NCI-H1105 (cell line): Measurements from ENCODE around the gene MFSD11.
"Not testable (repeated sequence)": the region's sequence is repeated elsewhere in the genome, so short reads cannot be mapped to it uniquely, and the experiment has no call there.

Experiments used
- DNase-seq: peaks from one replicate; lab custom pipeline; 2025; lab: John Stamatoyannopoulos, UW

The MFSD11 gene

DNA sequence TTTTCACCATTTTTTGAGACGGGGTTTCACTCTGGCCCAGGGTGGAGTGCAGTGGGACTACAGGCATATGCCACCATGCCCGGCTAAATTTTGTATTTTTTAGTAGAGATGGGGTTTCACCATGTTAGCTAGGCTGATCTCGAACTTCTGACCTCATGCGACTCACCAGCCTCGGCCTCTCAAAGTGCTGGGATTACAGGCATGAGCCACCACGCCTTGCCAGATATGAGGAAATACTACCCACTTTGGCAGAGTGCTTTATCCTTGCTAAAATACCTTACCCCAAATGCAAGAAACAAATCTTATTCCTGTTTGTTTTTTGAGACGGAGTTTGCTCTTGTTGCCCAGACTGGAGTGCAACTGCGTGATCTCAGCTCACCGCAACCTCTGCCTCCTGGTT lies 67.4 kb downstream of the MFSD11 start:
- no peak for DNase-seq

DNA sequence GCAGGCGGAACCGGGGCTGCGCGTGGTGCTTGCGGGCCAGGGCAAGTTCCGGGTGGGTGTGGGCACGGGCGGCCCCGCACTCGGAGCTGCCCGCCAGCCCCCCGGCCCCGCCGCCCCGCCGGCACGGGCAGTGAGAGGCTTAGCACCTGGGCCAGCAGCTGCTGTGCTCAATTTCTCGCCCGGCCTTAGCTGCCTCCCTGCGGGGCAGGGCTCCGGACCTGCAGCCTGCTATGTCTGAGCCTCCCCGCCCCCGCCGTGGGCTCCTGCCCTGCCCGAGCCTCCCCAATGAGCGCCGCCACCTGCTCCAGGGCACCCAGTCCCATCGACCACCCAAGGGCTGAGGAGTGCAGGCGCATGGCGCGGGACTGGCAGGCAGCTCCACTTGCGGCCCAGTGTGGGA lies 68.2 kb downstream of the MFSD11 start:
- not testable (repeated sequence) for DNase-seq

DNA sequence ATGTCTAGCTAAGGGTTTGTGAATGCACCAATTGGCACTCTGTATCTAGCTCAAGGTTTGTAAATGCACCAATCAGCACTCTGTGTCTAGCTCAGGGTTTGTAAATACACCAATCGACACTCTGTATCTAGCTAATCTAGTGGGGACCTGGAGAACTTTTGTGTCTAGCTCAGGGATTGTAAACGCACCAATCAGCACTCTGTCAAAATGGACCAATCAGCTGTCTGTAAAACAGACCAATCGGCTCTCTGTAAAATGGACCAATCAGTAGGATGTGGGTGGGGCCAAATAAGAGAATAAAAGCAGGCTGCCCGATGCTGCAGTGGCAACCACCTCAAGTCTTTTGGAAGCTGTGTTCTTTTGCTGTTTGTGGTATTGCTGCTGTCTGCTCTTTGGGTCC lies 68.8 kb downstream of the MFSD11 start:
- not testable (repeated sequence) for DNase-seq

DNA sequence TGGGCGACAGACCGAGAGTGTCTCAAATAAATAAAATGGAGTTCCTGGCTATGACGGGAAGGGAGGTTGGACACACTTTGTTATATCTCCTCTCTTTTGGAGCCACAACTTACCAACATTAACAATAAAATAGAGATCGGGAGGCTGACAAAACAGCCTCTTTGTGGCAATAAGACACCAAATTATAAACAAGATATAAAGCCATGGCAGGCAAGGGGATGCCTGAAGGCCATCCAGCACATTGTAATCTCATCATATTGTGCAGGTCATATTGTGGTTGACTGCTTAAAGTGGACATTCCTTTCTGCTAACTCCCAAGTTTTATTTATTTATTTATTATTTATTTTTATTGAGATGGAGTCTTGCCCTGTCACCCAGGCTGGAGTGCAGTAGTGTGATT lies 70.4 kb downstream of the MFSD11 start:
- no peak for DNase-seq

DNA sequence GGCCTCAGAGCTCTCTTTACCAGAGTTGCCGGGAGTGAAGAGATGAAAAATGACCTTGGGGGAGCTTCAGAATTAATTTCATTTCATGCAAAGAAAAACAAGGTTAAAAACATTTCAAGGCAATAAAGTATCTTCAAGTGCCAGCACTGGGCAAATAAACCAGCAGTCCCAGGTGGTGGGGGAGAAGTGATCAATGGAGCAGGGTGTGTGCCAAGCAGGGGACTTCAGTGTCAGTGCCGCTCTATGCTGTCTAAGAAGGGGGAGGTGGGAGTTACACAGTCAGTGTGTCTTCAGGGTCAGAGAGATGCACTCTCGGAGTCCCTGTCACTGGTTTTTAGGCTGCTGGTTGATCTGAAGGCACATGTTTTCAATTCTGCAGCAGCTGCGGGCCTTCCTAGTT lies 73.0 kb downstream of the MFSD11 start:
- DNase-seq: no peak

DNA sequence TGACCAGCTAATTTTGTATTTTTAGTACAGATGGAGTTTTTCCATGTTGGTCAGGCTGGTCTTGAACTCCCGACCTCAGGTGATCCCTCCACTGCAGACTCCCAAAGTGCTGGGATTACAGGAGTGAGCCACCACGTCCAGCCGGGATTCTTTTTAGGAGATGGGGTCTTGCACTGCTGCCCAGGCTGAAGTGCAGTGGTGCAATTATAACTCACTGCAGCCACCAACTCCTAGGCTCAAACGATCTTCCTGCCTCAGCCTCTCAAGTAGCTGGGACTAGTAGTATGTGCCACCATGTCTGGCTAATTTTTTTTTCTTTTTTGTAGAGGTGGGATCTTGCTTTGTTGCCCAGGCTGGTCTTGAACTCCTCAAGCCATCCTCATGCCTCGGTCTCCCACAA lies 73.9 kb downstream of the MFSD11 start:
- no peak for DNase-seq

DNA sequence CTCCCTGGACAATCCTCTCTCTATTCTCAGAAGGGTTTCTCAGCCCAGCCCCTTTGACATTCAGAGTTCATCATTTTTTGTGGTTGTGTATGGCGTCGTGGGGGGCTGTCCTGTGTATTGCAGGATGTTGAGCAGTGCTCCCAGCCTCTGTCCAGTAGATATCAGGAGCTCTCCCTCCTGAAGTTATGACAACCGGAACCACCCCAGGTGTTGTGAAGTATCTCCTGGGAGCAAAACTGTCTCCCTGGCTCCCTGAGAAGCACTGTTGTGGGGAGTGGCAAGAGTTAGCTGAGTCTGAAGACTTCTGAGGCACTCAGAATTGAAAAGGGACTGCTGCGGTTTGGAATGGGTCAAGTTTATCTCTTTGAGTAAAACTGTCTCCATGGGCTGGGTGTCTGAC lies 74.3 kb downstream of the MFSD11 start:
- DNase-seq: no peak

DNA sequence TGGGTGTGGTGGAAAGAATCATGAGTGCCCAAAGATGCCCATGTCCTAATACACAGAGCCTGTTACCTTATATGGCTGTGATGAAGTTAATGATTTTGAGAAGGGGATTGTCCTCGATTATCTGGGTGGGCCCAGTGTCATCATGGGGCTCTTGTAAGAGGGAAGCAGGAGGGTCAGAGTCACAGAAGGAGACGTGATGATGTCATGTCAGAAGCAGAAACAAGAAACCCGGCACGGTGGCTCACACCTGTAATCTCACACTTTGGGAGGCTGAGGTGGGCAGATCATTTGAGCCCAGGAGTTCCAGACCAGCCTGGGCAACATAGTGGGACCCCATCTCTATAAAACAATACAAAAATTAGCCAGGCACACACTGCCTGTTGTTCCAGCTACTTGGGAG lies 75.0 kb downstream of the MFSD11 start:
- DNase-seq: no peak

DNA sequence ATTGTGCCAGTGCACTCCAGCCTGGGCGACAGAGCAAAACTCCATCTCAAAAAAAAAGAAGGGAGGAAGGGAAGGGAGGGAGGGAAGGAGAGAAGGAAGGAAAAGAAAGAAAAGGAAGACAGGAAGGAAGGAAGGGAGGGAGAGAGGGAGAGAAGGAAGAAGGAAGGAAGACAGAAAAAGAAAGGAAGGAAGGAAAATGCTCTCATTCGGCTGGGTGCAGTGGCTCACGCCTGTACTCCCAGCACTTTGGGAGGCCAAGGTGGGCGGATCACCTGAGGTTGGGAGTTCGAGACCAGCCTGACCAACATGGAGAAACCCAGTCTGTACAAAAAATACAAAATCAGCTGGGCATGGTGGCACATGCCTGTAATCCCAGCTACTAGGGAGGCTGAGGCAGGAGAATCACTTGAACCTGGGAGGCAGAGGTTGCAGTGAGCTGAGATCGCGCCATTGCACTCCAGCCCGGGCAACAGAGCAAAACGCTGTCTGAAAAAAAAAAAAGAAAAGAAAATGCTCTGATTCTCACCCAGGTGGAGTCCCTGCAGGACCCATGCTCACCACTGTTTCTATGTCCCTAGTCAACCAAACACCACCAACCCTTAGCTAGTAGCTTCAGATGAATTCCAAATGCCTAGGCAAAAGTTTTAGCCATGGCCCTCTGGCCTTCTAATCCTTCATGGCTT lies 78.1 kb downstream of the MFSD11 start:
- not testable (repeated sequence) for DNase-seq

DNA sequence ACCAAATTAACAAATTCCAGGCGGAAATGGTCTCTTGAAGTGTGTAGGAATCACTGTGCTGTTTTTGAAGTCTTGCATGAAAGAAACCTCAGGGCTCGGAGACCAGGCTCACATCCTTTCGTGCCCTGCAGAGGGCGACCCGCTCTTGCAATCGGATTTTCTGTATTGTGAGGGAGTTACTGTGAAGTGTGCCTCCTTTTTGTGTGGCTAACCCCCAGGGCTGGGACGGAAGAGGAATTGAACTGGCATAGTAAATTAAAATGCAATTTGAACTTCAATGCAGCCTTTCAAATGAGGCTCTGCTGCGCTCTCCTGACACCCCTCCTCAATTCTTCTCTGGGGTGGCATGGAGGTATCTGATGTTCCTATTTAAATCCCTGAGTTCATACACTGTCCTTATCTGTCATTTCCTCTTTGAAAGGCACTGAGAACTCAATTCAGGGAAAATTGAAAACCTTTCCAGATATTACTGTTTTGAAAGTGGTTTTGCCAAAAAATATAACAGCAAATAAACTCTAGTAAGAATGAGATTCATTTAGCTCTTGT lies 78.7 kb downstream of the MFSD11 start:
- DNase-seq: peak; percentile 29

DNA sequence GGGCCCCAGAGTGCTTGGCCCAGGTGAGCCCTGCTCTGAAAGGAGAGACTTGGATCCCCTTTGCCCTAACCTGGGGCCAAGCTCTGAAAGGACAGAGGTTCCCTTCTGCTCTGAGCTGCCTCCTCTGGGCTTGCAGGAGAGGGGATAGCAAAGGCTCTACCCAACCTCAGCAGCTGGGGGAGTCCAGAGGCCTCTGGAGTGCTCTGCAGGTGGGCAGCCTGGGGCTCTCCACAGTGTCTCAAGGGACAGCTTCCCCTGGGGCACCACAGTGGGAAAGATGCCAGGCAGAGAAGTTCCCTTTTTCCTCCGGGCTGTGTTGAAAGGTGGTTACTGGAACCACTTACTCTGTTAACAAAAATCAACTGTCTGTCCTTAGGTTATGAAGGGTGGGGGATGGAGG lies 82.1 kb downstream of the MFSD11 start:
- peak; percentile 82 for DNase-seq

DNA sequence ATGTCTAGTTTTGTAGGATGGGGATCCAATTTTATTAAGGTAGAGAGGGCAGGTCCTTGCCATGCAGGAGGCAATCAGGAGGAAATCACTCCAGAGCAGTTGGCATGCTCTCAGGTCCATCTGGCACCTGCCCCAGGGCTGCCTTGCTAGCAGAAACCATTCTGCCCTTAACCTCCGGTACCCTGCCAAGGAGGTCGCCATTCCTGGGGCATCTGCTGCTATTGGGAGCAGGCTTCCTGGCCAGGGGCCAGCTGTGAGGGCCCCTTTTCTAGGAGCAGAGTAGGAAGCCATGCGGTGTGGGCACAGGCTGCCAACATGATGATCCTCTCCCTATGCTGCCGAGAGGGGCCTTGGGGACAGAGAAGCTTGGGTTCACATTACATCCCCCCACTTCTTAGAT lies 82.6 kb downstream of the MFSD11 start:
- peak; percentile 81 for DNase-seq

DNA sequence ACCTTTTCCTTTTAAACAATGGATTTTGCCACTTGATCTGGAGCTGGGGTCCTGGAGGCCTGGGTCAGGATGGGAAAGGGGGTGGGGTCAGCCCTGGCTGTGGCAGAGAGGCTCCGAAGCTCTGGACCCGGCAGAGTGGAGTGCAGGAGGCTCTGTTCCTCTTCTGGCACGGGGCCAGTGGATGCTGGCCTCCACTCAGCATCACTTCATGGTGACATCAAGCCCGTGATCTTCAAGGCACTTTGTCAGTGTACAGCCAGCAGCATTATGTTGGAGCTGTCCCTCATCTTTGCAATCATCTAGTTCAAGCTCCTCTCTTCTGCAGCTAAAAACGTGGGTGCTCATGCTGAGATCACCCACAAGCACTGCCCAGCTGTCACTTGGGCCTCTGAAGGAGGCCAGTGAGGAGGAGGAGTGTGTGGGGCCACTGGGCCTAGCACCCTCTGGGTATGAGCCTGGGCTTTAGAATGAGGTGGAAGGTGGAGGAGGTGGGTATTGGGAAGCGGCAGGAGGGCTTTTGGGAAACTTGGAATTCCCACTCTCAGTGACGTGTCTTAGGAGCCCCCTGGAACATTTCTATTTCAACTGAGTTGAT lies 84.4 kb downstream of the MFSD11 start:
- no peak for DNase-seq

DNA sequence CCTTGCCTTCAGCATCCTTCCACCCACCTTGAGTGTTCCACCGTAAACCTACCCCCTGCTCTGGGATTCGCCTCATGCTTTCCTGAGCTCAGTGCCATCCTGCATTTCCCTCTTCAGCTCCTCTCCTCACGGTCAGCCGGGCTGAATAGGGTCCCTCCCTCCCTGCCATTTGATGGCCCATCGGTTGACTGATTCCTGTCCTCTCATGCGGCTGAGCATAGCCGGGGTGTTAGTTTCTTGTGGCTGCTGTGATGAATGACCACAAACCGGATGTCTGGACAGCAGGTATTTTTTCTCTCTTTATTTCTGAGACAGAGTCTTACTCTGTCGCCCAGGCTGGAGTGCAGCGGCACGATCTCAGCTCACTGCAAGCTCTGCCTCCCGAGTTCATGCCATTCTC lies 86.2 kb downstream of the MFSD11 start:
- DNase-seq: no peak

DNA sequence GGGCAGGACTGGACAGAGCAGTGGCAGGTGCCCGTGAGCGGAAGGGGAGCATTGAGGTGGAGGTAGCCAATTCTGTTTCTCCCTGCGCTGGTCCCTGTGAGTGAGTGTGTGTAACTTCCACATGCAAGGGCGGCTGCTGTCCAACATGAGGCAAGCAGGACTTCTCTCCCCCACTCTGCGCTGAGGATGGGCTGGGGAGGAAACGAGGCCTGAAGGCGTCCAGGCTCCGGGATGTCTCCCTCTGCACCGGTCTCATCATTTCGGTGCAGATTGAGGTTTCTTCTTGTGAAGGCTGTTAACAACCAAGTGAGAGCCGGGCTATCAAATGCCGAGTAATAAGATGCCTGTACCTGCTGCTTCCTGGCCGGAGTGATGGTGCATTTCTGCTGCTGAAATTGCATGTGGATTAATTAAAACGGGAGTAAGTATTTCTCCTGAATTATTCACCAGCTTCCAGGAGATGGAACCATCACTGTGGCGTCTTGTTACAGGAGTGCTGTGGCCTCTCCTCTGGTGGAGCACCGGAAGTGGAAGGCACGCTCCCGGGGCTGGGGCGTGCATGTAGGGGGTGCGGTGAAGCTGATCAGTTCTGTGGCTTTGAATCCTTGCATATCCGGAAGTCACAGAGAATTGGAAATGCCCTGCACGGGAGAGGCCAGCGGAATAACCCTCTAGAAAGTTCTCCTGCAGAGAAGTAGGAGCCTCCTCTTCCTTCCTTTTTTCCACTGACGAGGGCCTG lies 88.6 kb downstream of the MFSD11 start:
- no peak for DNase-seq

DNA sequence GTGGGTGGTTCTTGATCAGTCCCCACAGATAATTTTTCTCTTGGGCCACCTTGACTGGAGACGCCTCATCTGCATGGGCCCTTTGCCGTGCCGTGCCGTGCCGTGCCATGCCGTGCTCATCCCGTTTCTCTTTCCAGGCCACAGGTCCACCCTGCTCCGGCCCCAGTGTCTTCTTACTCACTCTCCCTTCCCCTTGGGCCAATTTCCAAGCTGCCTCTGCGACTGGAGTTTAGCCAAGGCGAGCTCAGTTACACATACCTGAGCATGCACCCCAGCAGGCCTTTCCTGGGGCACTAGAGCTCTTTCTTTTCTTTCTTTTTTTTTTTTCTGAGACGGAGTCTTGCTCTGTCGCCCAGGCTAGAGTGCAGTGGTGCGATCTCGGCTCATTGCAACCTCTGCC lies 89.8 kb downstream of the MFSD11 start:
- DNase-seq: no peak
